SK-N-SH treated with all-trans-retinoic acid at 6 μM for 48 hours (cell line): ENCODE results near the gene FAM228B.
"Not testable (repeated sequence)": the region's sequence is repeated elsewhere in the genome, so short reads cannot be mapped to it uniquely, and the experiment has no call there.

ENCODE experiments used
- ATAC-seq: fragments of 200-7000 bp; cut with Tn5 transposase; 3 replicates; pipeline ENCODE4 v1.9.1; 2020; ENCODE audit warnings: mild to moderate bottlenecking, moderate library complexity
- ARNTL ChIP-seq: fragments of 450-650 bp; formaldehyde crosslinking; IDR thresholded peaks from 2 replicates; pipeline ENCODE4 v1.5.0; 2020; ENCODE audit warnings: low read depth, mild to moderate bottlenecking, moderate library complexity, borderline replicate concordance
- CREB5 ChIP-seq: fragments of 250-450 bp; sonication (Bioruptor Pico); IDR thresholded peaks from 2 replicates; pipeline ENCODE4 v1.5.1; 2020; ENCODE audit warnings: low read depth, mild to moderate bottlenecking, moderate library complexity
- CSDC2 ChIP-seq: fragments of 250-450 bp; sonication (Bioruptor Pico); IDR thresholded peaks from 2 replicates; pipeline ENCODE4 v1.5.0; 2020; ENCODE audit warnings: mild to moderate bottlenecking, moderate library complexity
- ESRRG ChIP-seq: fragments of 250-450 bp; sonication (Bioruptor Pico); IDR thresholded peaks from 2 replicates; pipeline ENCODE4 v1.6.1; 2021; ENCODE audit warnings: mild to moderate bottlenecking
- GLIS3 ChIP-seq: fragments of 250-450 bp; sonication (Bioruptor Pico); IDR thresholded peaks from 2 replicates; pipeline ENCODE4 v1.5.0; 2020; ENCODE audit warnings: mild to moderate bottlenecking, moderate library complexity
- ISL1 ChIP-seq: fragments of 250-450 bp; sonication (Bioruptor Pico); IDR thresholded peaks from 2 replicates; pipeline ENCODE4 v2.1.2; 2022; ENCODE audit warnings: mild to moderate bottlenecking, moderate library complexity
- OSR1 ChIP-seq: fragments of 250-450 bp; sonication (Bioruptor Pico); IDR thresholded peaks from 2 replicates; pipeline ENCODE4 v1.8.0; 2022; ENCODE audit warnings: moderate library complexity, mild to moderate bottlenecking, inconsistent platforms
- POU6F1 ChIP-seq: fragments of 250-450 bp; sonication (Bioruptor Pico); IDR thresholded peaks from 2 replicates; pipeline ENCODE4 v1.8.0; 2021; ENCODE audit warnings: low read depth, mild to moderate bottlenecking, moderate library complexity, borderline replicate concordance
- RARB ChIP-seq: fragments of 250-450 bp; sonication (Bioruptor Pico); IDR thresholded peaks from 2 replicates; pipeline ENCODE4 v1.8.0; 2021; ENCODE audit warnings: mild to moderate bottlenecking, moderate library complexity
- SNAI2 ChIP-seq: fragments of 250-450 bp; sonication (Bioruptor Pico); IDR thresholded peaks from 2 replicates; pipeline ENCODE4 v1.5.0; 2020; ENCODE audit warnings: mild to moderate bottlenecking, moderate library complexity
- TCF4 ChIP-seq: fragments of 250-450 bp; sonication (Bioruptor Pico); IDR thresholded peaks from 2 replicates; pipeline ENCODE4 v1.8.0; 2021; ENCODE audit warnings: mild to moderate bottlenecking, moderate library complexity, borderline replicate concordance
- TOX ChIP-seq: fragments of 250-450 bp; sonication (Bioruptor Pico); IDR thresholded peaks from 2 replicates; pipeline ENCODE4 v1.8.0; 2021; ENCODE audit warnings: mild to moderate bottlenecking, moderate library complexity, borderline replicate concordance
- TSHZ2 ChIP-seq: fragments of 250-450 bp; sonication (Bioruptor Pico); IDR thresholded peaks from 2 replicates; pipeline ENCODE4 v1.5.0; 2020; ENCODE audit warnings: mild to moderate bottlenecking, moderate library complexity
- ZC3H10 ChIP-seq: fragments of 250-450 bp; sonication (Bioruptor Pico); IDR thresholded peaks from 2 replicates; pipeline ENCODE4 v1.5.1; 2021; ENCODE audit warnings: mild to moderate bottlenecking, moderate library complexity
- ZFP3 ChIP-seq: fragments of 250-450 bp; sonication (Bioruptor Pico); IDR thresholded peaks from 2 replicates; pipeline ENCODE4 v1.5.0; 2020; ENCODE audit warnings: mild to moderate bottlenecking, moderate library complexity
- ZFP30 ChIP-seq: fragments of 450-650 bp; formaldehyde crosslinking; IDR thresholded peaks from 2 replicates; pipeline ENCODE4 v1.5.0; 2022; ENCODE audit warnings: mild to moderate bottlenecking, moderate library complexity
- ZNF565 ChIP-seq: fragments of 450-650 bp; formaldehyde crosslinking; conservative IDR thresholded peaks from 2 replicates; pipeline ENCODE4 v1.5.0; 2020; ENCODE audit warnings: low read depth, mild to moderate bottlenecking, moderate library complexity
- ZNF70 ChIP-seq: fragments of 450-650 bp; formaldehyde crosslinking; IDR thresholded peaks from 2 replicates; pipeline ENCODE4 v1.5.0; 2020; ENCODE audit warnings: mild to moderate bottlenecking, moderate library complexity
- ZNF8 ChIP-seq: fragments of 450-650 bp; formaldehyde crosslinking; IDR thresholded peaks from 2 replicates; pipeline ENCODE4 v1.5.0; 2020; ENCODE audit warnings: mild to moderate bottlenecking, moderate library complexity
- TF ChIP-seq, protein P1 (sequence below): fragments of 250-450 bp; sonication (Bioruptor Pico); IDR thresholded peaks from 2 replicates; pipeline ENCODE4 v1.8.0; 2020; ENCODE audit warnings: mild to moderate bottlenecking, moderate library complexity, borderline replicate concordance

FAM228B gene

GRCh38 chr2:24100732-24101131, 22.5 kb upstream of the FAM228B start:
- ATAC-seq, result not testable (repeated sequence)
- TF ChIP-seq ZNF8 (CRISPR knock-in tag), result peak; percentile 52

GRCh38 chr2:24101992-24102391, 21.3 kb upstream of the FAM228B start:
- TF ChIP-seq CREB5 (CRISPR knock-in tag), result no peak
- TF ChIP-seq TSHZ2 (CRISPR knock-in tag), result no peak
- no peak for TF ChIP-seq OSR1 (CRISPR knock-in tag)
- no peak for TF ChIP-seq POU6F1 (CRISPR knock-in tag)
- TF ChIP-seq, protein P1, sequence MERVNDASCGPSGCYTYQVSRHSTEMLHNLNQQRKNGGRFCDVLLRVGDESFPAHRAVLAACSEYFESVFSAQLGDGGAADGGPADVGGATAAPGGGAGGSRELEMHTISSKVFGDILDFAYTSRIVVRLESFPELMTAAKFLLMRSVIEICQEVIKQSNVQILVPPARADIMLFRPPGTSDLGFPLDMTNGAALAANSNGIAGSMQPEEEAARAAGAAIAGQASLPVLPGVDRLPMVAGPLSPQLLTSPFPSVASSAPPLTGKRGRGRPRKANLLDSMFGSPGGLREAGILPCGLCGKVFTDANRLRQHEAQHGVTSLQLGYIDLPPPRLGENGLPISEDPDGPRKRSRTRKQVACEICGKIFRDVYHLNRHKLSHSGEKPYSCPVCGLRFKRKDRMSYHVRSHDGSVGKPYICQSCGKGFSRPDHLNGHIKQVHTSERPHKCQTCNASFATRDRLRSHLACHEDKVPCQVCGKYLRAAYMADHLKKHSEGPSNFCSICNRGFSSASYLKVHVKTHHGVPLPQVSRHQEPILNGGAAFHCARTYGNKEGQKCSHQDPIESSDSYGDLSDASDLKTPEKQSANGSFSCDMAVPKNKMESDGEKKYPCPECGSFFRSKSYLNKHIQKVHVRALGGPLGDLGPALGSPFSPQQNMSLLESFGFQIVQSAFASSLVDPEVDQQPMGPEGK (CRISPR knock-in tag), result no peak
- peak; percentile 91 for TF ChIP-seq ISL1 (CRISPR knock-in tag)
- TF ChIP-seq, all 23 proteins: peak for 1
- peak; percentile 17; the same call in 2 of the 3 replicates for ATAC-seq

DNA sequence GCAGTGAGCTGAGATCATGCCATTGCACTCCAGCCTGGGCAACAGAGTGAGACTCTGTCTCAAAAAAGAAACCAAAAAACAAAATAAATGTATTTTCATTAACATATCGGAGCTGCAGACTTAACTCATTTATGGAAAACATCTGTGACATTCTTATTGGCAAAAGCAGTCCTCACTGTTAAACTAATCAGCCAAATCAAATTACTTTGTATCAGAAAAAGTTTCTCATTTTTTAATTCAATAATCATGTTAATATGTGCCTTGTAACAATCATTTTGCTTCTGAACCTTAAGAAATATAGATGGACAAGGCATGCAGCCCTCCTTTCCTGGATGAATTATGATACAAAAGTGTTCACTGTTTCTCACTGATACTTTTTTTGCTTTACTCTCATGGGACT, 20.6 kb upstream of the FAM228B start:
- peak; percentile 74 for ATAC-seq
- TF ChIP-seq GLIS3, result no peak
- TF ChIP-seq ISL1 (CRISPR knock-in tag), result peak; percentile 82
- TF ChIP-seq TCF4 (CRISPR knock-in tag), result peak; percentile 72; the same call in 1 of the 2 replicates

DNA sequence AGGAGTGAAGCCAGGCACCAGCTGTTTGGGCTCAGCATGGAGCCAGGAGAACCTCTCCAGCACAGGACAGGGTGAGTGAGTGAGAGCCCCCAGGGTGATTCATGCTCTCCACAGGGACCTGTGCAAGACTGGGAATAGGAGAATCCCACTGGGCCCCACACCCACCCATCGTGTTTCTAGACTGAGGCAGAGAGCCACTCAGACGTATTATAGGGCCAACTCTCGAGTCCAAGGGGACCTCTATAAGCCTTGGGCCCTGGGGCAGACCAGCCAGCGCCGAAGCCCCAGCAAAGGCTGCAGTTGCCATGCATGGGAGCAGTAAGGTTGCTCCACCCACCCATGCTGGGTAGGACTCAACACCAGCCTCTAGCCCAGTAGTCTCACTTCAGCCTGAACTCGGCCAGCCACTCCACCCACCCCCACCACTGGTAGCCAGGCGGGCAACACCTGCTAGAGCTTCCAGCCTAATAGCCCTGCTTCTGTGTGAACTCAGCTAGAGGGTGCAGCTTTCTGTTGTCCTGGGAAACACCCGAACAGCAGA, 19.1 kb upstream of the FAM228B start:
- ATAC-seq, result no peak

GRCh38 chr2:24104906-24105305, 18.4 kb upstream of the FAM228B start:
- ATAC-seq, result no peak
- TF ChIP-seq TCF4 (CRISPR knock-in tag), result no peak
- TF ChIP-seq ZFP30, result no peak
- TF ChIP-seq RARB, result no peak
- TF ChIP-seq POU6F1 (CRISPR knock-in tag), result no peak
- no peak for TF ChIP-seq CREB5 (CRISPR knock-in tag)
- no peak for TF ChIP-seq ZNF70
- no peak for TF ChIP-seq ARNTL (CRISPR knock-in tag)
- no peak for TF ChIP-seq ZC3H10 (CRISPR knock-in tag)
- no peak for TF ChIP-seq ZNF565 (CRISPR knock-in tag)
- no peak for TF ChIP-seq ZNF8 (CRISPR knock-in tag)
- TF ChIP-seq ZFP3 (CRISPR knock-in tag), result no peak
- TF ChIP-seq TOX (CRISPR knock-in tag), result no peak
- no peak for TF ChIP-seq ESRRG
- TF ChIP-seq OSR1 (CRISPR knock-in tag), result no peak
- no peak for TF ChIP-seq CSDC2 (CRISPR knock-in tag)
- TF ChIP-seq SNAI2 (CRISPR knock-in tag), result no peak
- no peak for TF ChIP-seq ISL1 (CRISPR knock-in tag)

More for the DNA sequence above, 19.1 kb upstream of the FAM228B start:
- TF ChIP-seq ZNF565 (CRISPR knock-in tag), result no peak
- TF ChIP-seq, all 23 proteins: peak for 0
